ENCODE data around the gene UBE4A. TPM values are rescaled to one million over a fixed set of nuclear protein-coding genes. Genes with fewer than 3 reads are reported as not detected.

The UBE4A gene
- total and polyA plus RNA-seq, 2 of the 4 experiments (the other 2 are of a cell fraction) = 15.2 to 69.7 TPM

GRCh38 chr11:118342503-118343161 is 16.8 kb upstream of the UBE4A start, which contains the start of gene CD3D:
Gene CD3D (minus strand): TSS chr11:118342705. CDS start chr11:118342607, 98 bp downstream.
- Histone ChIP-seq H2AFZ (replicated peaks; ENCODE audit: low read length, poor library complexity) (no peak within 1 kb of the TSS), H3K18ac (ENCODE audit: low read depth, low read length) (no peak within 1 kb of the TSS)

More at GRCh38 chr11:118342503-118343161, 16.8 kb upstream of the UBE4A start, which contains the start of gene CD3D:
- no peak within 1 kb of the TSS for H3K56ac ChIP-seq (ENCODE audit: extremely low read depth, insufficient read depth, low read length)
- ChIA-PET CTCF (interaction anchor here (0.5 kb wide), 1 partner anchor 144 kb away, joined by 3 read pairs; no protein-coding TSS in a partner anchor), POLR2A (ENCODE audit: unreplicated experiment) (no interaction called here)
- H4K5ac ChIP-seq (ENCODE audit: low read depth, low read length) = no peak within 1 kb of the TSS
- no peak within 1 kb of the TSS for H2AK5ac ChIP-seq (ENCODE audit: low read depth, low read length)
- no peak within 1 kb of the TSS for H2BK15ac ChIP-seq (ENCODE audit: low read depth, low read length)
- H3K9me3 ChIP-seq (ENCODE audit: control insufficient read depth, insufficient read depth, low read length) = no peaks in the 10 kb centered on the region
- in situ Hi-C loops (cut with MboI; ENCODE audit: low sequenced_read_pairs) = no loop called here
- no peak within 1 kb of the TSS for H2BK5ac ChIP-seq (ENCODE audit: low read depth, low read length, poor library complexity, severe bottlenecking)
- TF ChIP-seq RCOR1 (IDR thresholded peaks at IDR 0.05; ENCODE audit: insufficient replicate concordance, low read length) = no peak
- TF ChIP-seq RFX5 (IDR thresholded peaks at IDR 0.05; ENCODE audit: low read depth, low read length) = no peak
- TF ChIP-seq CTCF (conservative IDR thresholded peaks at IDR 0.05; ENCODE audit: low read depth, low read length) = no peak
- no peak for TF ChIP-seq SMC3 (IDR thresholded peaks at IDR 0.05; ENCODE audit: low read depth, low read length)
- no peak for TF ChIP-seq MXI1 (IDR thresholded peaks at IDR 0.05; ENCODE audit: borderline replicate concordance, low read depth, low read length)
- no peak for TF ChIP-seq NFE2L2 (IDR thresholded peaks at IDR 0.05; ENCODE audit: low read depth, low read length)
- no peak for TF ChIP-seq CHD1 (IDR thresholded peaks at IDR 0.05; ENCODE audit: low read depth, low read length)
- TF ChIP-seq BHLHE40 (IDR thresholded peaks at IDR 0.05; ENCODE audit: low read depth, low read length) = no peak
- no peak within 1 kb of the TSS for H3K9ac ChIP-seq (ENCODE audit: low read depth, low read length)
- dilution Hi-C loops (cut with HindIII; ENCODE audit: low sequenced_read_pairs, unreplicated experiment) = no loop called here
- no peak within 1 kb of the TSS for H3K4ac ChIP-seq (ENCODE audit: low read depth, low read length)
- H4K91ac ChIP-seq (ENCODE audit: insufficient read depth, low read depth, low read length) = no peak within 1 kb of the TSS
- H3K4me3 ChIP-seq (ENCODE audit: insufficient read depth, low read depth, low read length) = no peak within 1 kb of the TSS
- no peak within 1 kb of the TSS for H3K4me2 ChIP-seq (ENCODE audit: low read depth, low read length)
- no peak within 1 kb of the TSS for H2BK20ac ChIP-seq (ENCODE audit: low read depth, low read length)
- no peaks in the 10 kb centered on the region for H3K36me3 ChIP-seq (ENCODE audit: control insufficient read depth, insufficient read depth, low read length)
- no peaks in the 10 kb centered on the region for H3K9me1 ChIP-seq (ENCODE audit: insufficient read depth, low read length)
- no peak within 1 kb of the TSS for H3K23ac ChIP-seq (ENCODE audit: low read depth, low read length)
- no peak within 1 kb of the TSS for H3K27ac ChIP-seq (ENCODE audit: insufficient read depth, low read length)
- H3K14ac ChIP-seq (replicated peaks; ENCODE audit: low read depth, low read length) = no peak within 1 kb of the TSS
- no TSS peak for BruUV-seq (replicated peaks)
- intact Hi-C loops (cut with micrococcal nuclease) = no loop called here
- no peak within 1 kb of the TSS for H4K8ac ChIP-seq (ENCODE audit: low read depth in 2 of 2, low read length in 2 of 2)
- H2BK120ac ChIP-seq (ENCODE audit: low read depth, low read length) = no peak within 1 kb of the TSS
- ATAC-seq (ENCODE audit: low read depth) (no peak), DNase-seq (no peak)
- H2AK9ac ChIP-seq (replicated peaks; ENCODE audit: low read depth, low read length, poor library complexity) = no peak within 1 kb of the TSS
- peaks cover 15% of the 10 kb centered on the region for H3K27me3 ChIP-seq (ENCODE audit: control insufficient read depth, insufficient read depth, low read length)
- no peaks in the 10 kb centered on the region for H4K20me1 ChIP-seq (ENCODE audit: insufficient read depth, low read length)
- no peaks in the 10 kb centered on the region for H3K79me1 ChIP-seq (ENCODE audit: low read depth in 1 of 2, low read length in 2 of 2)
- 100% methylated on average over 1 of the region's 13 CpGs; no CpG with 5 or more reads in 1 of the 2 experiments for WGBS, 2 experiments (ENCODE audit: extremely low coverage in 2 of 2, insufficient read length in 1 of 2)
- H3K4me1 ChIP-seq (ENCODE audit: control insufficient read depth, insufficient read depth, low read length) = no peaks in the 10 kb centered on the region
